Activated CD8-positive, alpha-beta T cell treated with anti-CD3 and anti-CD28 coated beads for 36 hours (primary cell): ENCODE data around the gene ZNF800. TPM values are rescaled to one million over a fixed set of nuclear protein-coding genes. Genes with fewer than 3 reads are reported as not detected.

Experiments used
- ATAC-seq: fragments of 200-7000 bp; cut with Tn5 transposase; one replicate; pipeline ENCODE4 v1.10.0; 2021; ENCODE audit warnings: mild to moderate bottlenecking, moderate library complexity
- CTCF ChIA-PET: fragments of 350-600 bp; sonication (Branson Sonifier 250); formaldehyde crosslinking; loops from one replicate; lab custom pipeline; 2021; ENCODE audit warnings: antibody characterized with exemption; lab: Charles Lee
- POLR2A ChIA-PET: fragments of 350-600 bp; sonication (Branson Sonifier 250); formaldehyde crosslinking; loops from one replicate; lab custom pipeline; 2021; ENCODE audit warnings: antibody characterized with exemption; lab: Charles Lee
- DNase-seq: peaks from one replicate; pipeline ENCODE4 v3.0.0-alpha.2; 2020
- H3K27ac Mint-ChIP-seq: one replicate; pipeline ENCODE4 v1.8.0; 2021; ENCODE audit warnings: mild to moderate bottlenecking, mixed read lengths
- H3K27me3 Mint-ChIP-seq: one replicate; pipeline ENCODE4 v1.8.0; 2021; ENCODE audit warnings: mixed read lengths
- H3K36me3 Mint-ChIP-seq: one replicate; pipeline ENCODE4 v1.8.0; 2021; ENCODE audit warnings: low read depth, mixed read lengths
- H3K4me1 Mint-ChIP-seq: one replicate; pipeline ENCODE4 v1.8.0; 2021; ENCODE audit warnings: low read depth, mixed read lengths
- H3K4me3 Mint-ChIP-seq: one replicate; pipeline ENCODE4 v1.8.0; 2021; ENCODE audit warnings: mild to moderate bottlenecking, moderate library complexity, mixed read lengths
- H3K9me3 Mint-ChIP-seq: one replicate; pipeline ENCODE4 v1.8.0; 2021; ENCODE audit warnings: mixed read lengths
- CTCF ChIP-seq: fragments of 200-600 bp; IDR thresholded peaks from one replicate; pipeline ENCODE4 v1.8.0; 2022; ENCODE audit warnings: antibody characterized with exemption, mild to moderate bottlenecking
- intact Hi-C: fragments of 100-400 bp; cut with micrococcal nuclease; formaldehyde crosslinking; loops from one replicate; pipeline ENCODE4 v1.10.0; 2022
- total RNA-seq, 2 experiments: library from RNA; stranded (reverse); gene quantifications; one replicate each; pipeline ENCODE4 v1.2.3, GENCODE V29; 2021

ZNF800 gene
- total RNA-seq, 2 experiments from 2014 or later = 29.3 to 31.1 TPM

GRCh38 chr7:127366680-127367079, 25.8 kb downstream of the ZNF800 start:
- no peak for TF ChIP-seq CTCF
- no peaks in the 10 kb centered on the region for H3K9me3 Mint-ChIP-seq
- no peak overlapping the region for H3K27ac Mint-ChIP-seq
- H3K4me3 Mint-ChIP-seq = no peak overlapping the region
- DNase-seq (no peak), ATAC-seq (no peak)
- ChIA-PET CTCF (interaction anchor here (6.5 kb wide), 1 partner anchor 18 kb away, joined by 50 read pairs; no protein-coding TSS in a partner anchor), POLR2A (no interaction called here)
- H3K4me1 Mint-ChIP-seq = peaks cover 44% of the 10 kb centered on the region
- H3K27me3 Mint-ChIP-seq = no peaks in the 10 kb centered on the region
- intact Hi-C loops = no loop called here
- peaks cover 41% of the 10 kb centered on the region for H3K36me3 Mint-ChIP-seq

GRCh38 chr7:127365957-127366315, 26.6 kb downstream of the ZNF800 start:
- POLR2A ChIA-PET = no interaction called here

GRCh38 chr7:127365164-127365956, 27.1 kb downstream of the ZNF800 start:
- no peak for DNase-seq
- no peaks in the 10 kb centered on the region for H3K27me3 Mint-ChIP-seq
- POLR2A ChIA-PET = no interaction called here
- intact Hi-C loops = no loop called here
- ATAC-seq = no peak
- no peaks in the 10 kb centered on the region for H3K9me3 Mint-ChIP-seq
- H3K4me3 Mint-ChIP-seq = no peak overlapping the region
- no peak overlapping the region for H3K27ac Mint-ChIP-seq
- H3K36me3 Mint-ChIP-seq = peaks cover 43% of the 10 kb centered on the region
- TF ChIP-seq CTCF = no peak
- CTCF ChIA-PET = interaction anchor here (1.5 to 6.5 kb wide), 2 partner anchors 17 to 82 kb away, joined by 4 to 50 read pairs; no protein-coding TSS in a partner anchor
- peaks cover 43% of the 10 kb centered on the region for H3K4me1 Mint-ChIP-seq

More at GRCh38 chr7:127365957-127366315, 26.6 kb downstream of the ZNF800 start:
- no peaks in the 10 kb centered on the region for H3K27me3 Mint-ChIP-seq
- CTCF ChIA-PET = interaction anchor here (6.5 kb wide), 1 partner anchor 17 kb away, joined by 50 read pairs; no protein-coding TSS in a partner anchor
- TF ChIP-seq CTCF = no peak
- H3K36me3 Mint-ChIP-seq = peaks cover 39% of the 10 kb centered on the region
- intact Hi-C loops = no loop called here
- H3K4me3 Mint-ChIP-seq = no peak overlapping the region
- ATAC-seq = no peak
- peaks cover 40% of the 10 kb centered on the region for H3K4me1 Mint-ChIP-seq
- H3K27ac Mint-ChIP-seq = no peak overlapping the region
- no peaks in the 10 kb centered on the region for H3K9me3 Mint-ChIP-seq
- DNase-seq = no peak

- Mint-ChIP-seq H3K9me3 (no peaks in the 10 kb centered on the region), H3K4me1 (peaks cover 26% of the 10 kb centered on the region), H3K27me3 (no peaks in the 10 kb centered on the region), H3K4me3 (no peak overlapping the region), H3K27ac (no peak overlapping the region), H3K36me3 (peaks cover 36% of the 10 kb centered on the region)
- CTCF ChIA-PET = interaction anchor here (2.0 kb wide), 1 partner anchor 15 kb away, joined by 11 read pairs; no protein-coding TSS in a partner anchor
- intact Hi-C loops = no loop called here
- DNase-seq (no peak), ATAC-seq (no peak)
- TF ChIP-seq CTCF = no peak
- POLR2A ChIA-PET = interaction anchor here (1.3 kb wide), 1 partner anchor 30 kb away, joined by 5 read pairs; the partner anchor contains the start of gene ZNF800
Observed at GRCh38 chr7:127362364-127363027, 30.0 kb downstream of the ZNF800 start.
